Esophagus squamous epithelium (tissue), 5 donors: ENCODE data around the gene KSR1. TPM values are rescaled to one million over a fixed set of nuclear protein-coding genes. Genes with fewer than 3 reads are reported as not detected.
A peak's percentile ranks its signal among the peaks of the same experiment; 100 is the strongest.

Experiments used
- DNase-seq: peaks from one replicate; lab custom pipeline; 2025; lab: John Stamatoyannopoulos, UW
- H3K27ac ChIP-seq, 4 donors: fragments of 200-600 bp; sonication (generic); one replicate each; pipeline ENCODE4 v1.5.1; 2016 to 2019; ENCODE audit warnings: mild to moderate bottlenecking in 1 of 4
- H3K27me3 ChIP-seq, 4 donors: fragments of 200-600 bp; sonication (generic); 1 replicate in 3 of 4; 2 replicates in 1 of 4; pipeline versions ENCODE4 v1.5.1 to v1.6.0; 2017 to 2021; ENCODE audit warnings: antibody characterized with exemption in 1 of 4
- H3K36me3 ChIP-seq, 3 donors: fragments of 200-600 bp; sonication (generic); one replicate each; pipeline ENCODE4 v1.5.1; 2016 to 2019
- H3K4me1 ChIP-seq, 3 donors: fragments of 200-600 bp; sonication (generic); one replicate each; pipeline ENCODE4 v1.5.1; 2017 to 2019
- H3K4me3 ChIP-seq, 4 donors: fragments of 200-600 bp; sonication (generic); 1 replicate in 3 of 4; 2 replicates in 1 of 4; pipeline ENCODE4 v1.5.1; 2016 to 2019; ENCODE audit warnings: mild to moderate bottlenecking in 2 of 4, moderate library complexity in 1 of 4
- H3K9me3 ChIP-seq, 3 donors: fragments of 200-600 bp; sonication (generic); one replicate each; pipeline ENCODE4 v1.5.1; 2016 to 2019
- CTCF ChIP-seq, 6 experiments: fragments of 450-650 bp in 4 of 6; fragments of 200-600 bp in 2 of 6; sonication (generic) in 2 of 6; IDR thresholded peaks; one replicate each; pipeline ENCODE4 v1.5.1; 2016 to 2019; ENCODE audit warnings: antibody characterized with exemption in 6 of 6, mild to moderate bottlenecking in 4 of 6, moderate library complexity in 4 of 6
- POLR2A ChIP-seq, 4 donors: fragments of 450-650 bp; IDR thresholded peaks; one replicate each; pipeline ENCODE4 v1.6.1; 2017; ENCODE audit warnings: antibody characterized with exemption in 4 of 4, mild to moderate bottlenecking in 4 of 4, moderate library complexity in 3 of 4
- WGBS, 2 donors: methylation state at CpG; one replicate each; pipeline ENCODE4 v1.1.5; 2018; 5-methylcytosine and 5-hydroxymethylcytosine counted together
- intact Hi-C: fragments of 100-400 bp; cut with DNase I; formaldehyde crosslinking; loops from one replicate; pipeline ENCODE4 v1.15.0; 2022
- total RNA-seq, 4 donors: library from RNA; depleted of rRNA; stranded (reverse); fragments of >200 nt; gene quantifications; one replicate each; pipeline ENCODE4 v1.1.0, GENCODE V29; 2016
- donor health status: DM: yes; HTN: yes; CAD: no.

KSR1 gene
- total RNA-seq, 4 donors from 2014 or later: 22.3 to 32.4 (median 31.0) TPM

GRCh38 chr17:27560668-27561067 is 104.4 kb downstream of the KSR1 start:
- H3K36me3 ChIP-seq: peaks cover 0 to 43% (median 0%) of the 10 kb centered on the region in 3 donors
- H3K9me3 ChIP-seq: no peaks in the 10 kb centered on the region
- H3K27me3 ChIP-seq: no peaks in the 10 kb centered on the region
- intact Hi-C loops: no loop called here
- WGBS, 2 donors: 0 to 73% methylated on average over 1 to 2 of the region's 4 CpGs
- no peak for DNase-seq
- H3K4me3 ChIP-seq: peak overlapping the region in 2 of 4 donors; percentile 24 to 44
- no peak for TF ChIP-seq POLR2A (IDR thresholded peaks at IDR 0.05)
- no peak for TF ChIP-seq CTCF (IDR thresholded peaks at IDR 0.05)
- peak overlapping the region; percentile 32 to 83 (median 68) for H3K27ac ChIP-seq
- peaks cover 11 to 23% (median 22%) of the 10 kb centered on the region in 3 donors for H3K4me1 ChIP-seq

- Histone ChIP-seq H3K4me3 (no peak overlapping the region), H3K36me3 (peaks cover 0 to 39% (median 0%) of the 10 kb centered on the region in 3 donors), H3K4me1 (peaks cover 11 to 29% (median 29%) of the 10 kb centered on the region in 3 donors), H3K27ac (peak overlapping the region in 3 of 4 donors; percentile 21 to 69 (median 29)), H3K9me3 (no peaks in the 10 kb centered on the region), H3K27me3 (no peaks in the 10 kb centered on the region)
- TF ChIP-seq CTCF (IDR thresholded peaks at IDR 0.05) (no peak), POLR2A (IDR thresholded peaks at IDR 0.05) (no peak)
- DNase-seq: no peak
- WGBS, 2 donors: 78 to 79% methylated on average over 8 of the region's 8 CpGs
- intact Hi-C loops: no loop called here
Observed at GRCh38 chr17:27562777-27563455, 106.7 kb downstream of the KSR1 start.

- TF ChIP-seq POLR2A (IDR thresholded peaks at IDR 0.05) (no peak), CTCF (IDR thresholded peaks at IDR 0.05) (no peak)
- intact Hi-C loops: no loop called here
- DNase-seq: no peak
- 79% methylated on average over 7 of the region's 7 CpGs for WGBS, 2 donors
- H3K4me1 ChIP-seq: peaks cover 11 to 31% (median 29%) of the 10 kb centered on the region in 3 donors
- H3K36me3 ChIP-seq: peaks cover 0 to 40% (median 0%) of the 10 kb centered on the region in 3 donors
- H3K27ac ChIP-seq: peak overlapping the region in 3 of 4 donors; percentile 21 to 69 (median 29)
- H3K4me3 ChIP-seq: no peak overlapping the region
- H3K9me3 ChIP-seq: no peaks in the 10 kb centered on the region
- H3K27me3 ChIP-seq: no peaks in the 10 kb centered on the region
Observed at GRCh38 chr17:27563532-27563931, 107.3 kb downstream of the KSR1 start.

- H3K4me1 ChIP-seq: peaks cover 11 to 34% (median 25%) of the 10 kb centered on the region in 3 donors
Observed at GRCh38 chr17:27564463-27564862, 108.2 kb downstream of the KSR1 start.

More at GRCh38 chr17:27564463-27564862, 108.2 kb downstream of the KSR1 start:
- Histone ChIP-seq H3K4me3 (no peak overlapping the region), H3K9me3 (no peaks in the 10 kb centered on the region), H3K27me3 (no peaks in the 10 kb centered on the region), H3K27ac (peak overlapping the region in 2 of 4 donors; percentile 3 to 69), H3K36me3 (peaks cover 0 to 36% (median 0%) of the 10 kb centered on the region in 3 donors)
- no peak for TF ChIP-seq CTCF (IDR thresholded peaks at IDR 0.05)
- no peak for TF ChIP-seq POLR2A (IDR thresholded peaks at IDR 0.05)
- WGBS, 2 donors: 50 to 94% methylated on average over 1 to 2 of the region's 2 CpGs
- DNase-seq: no peak
- intact Hi-C loops: no loop called here
